Measurements from ENCODE around the gene IL1F10.
A peak's percentile ranks its signal among the peaks of the same experiment; 100 is the strongest.
"Not testable (repeated sequence)": the region's sequence is repeated elsewhere in the genome, so short reads cannot be mapped to it uniquely, and the experiment has no call there.

Gene IL1F10

GRCh38 chr2:113084249-113085000 is 16.7 kb downstream of the IL1F10 start:
- Mint-ChIP-seq H3K27ac (no peak overlapping the region), H3K4me1 (peaks cover 27% of the 10 kb centered on the region), H3K9me3 (no peaks in the 10 kb centered on the region), H3K4me3 (no peak overlapping the region), H3K36me3 (no peaks in the 10 kb centered on the region)
- DNase-seq (ENCODE audit: low spot score in 2 of 2) (no peak), ATAC-seq (peak; percentile 57)

- ATAC-seq (no peak), DNase-seq (ENCODE audit: low spot score in 2 of 2) (no peak)
- peaks cover 27% of the 10 kb centered on the region for H3K4me1 Mint-ChIP-seq
- H3K36me3 Mint-ChIP-seq = no peaks in the 10 kb centered on the region
- H3K27ac Mint-ChIP-seq = peak overlapping the region; percentile 2
- no peak overlapping the region for H3K4me3 Mint-ChIP-seq
- no peaks in the 10 kb centered on the region for H3K9me3 Mint-ChIP-seq
These were observed 17.8 kb downstream of the IL1F10 start for GRCh38 chr2:113085542-113085941.

- DNase-seq (ENCODE audit: low spot score in 2 of 2) (no peak), ATAC-seq (no peak)
- Mint-ChIP-seq H3K4me1 (peaks cover 17% of the 10 kb centered on the region), H3K36me3 (no peaks in the 10 kb centered on the region), H3K4me3 (no peak overlapping the region), H3K9me3 (no peaks in the 10 kb centered on the region), H3K27ac (no peak overlapping the region)
These were observed 20.6 kb downstream of the IL1F10 start for GRCh38 chr2:113088213-113088992.

- Mint-ChIP-seq H3K36me3 (no peaks in the 10 kb centered on the region), H3K4me3 (no peak overlapping the region), H3K4me1 (peaks cover 8% of the 10 kb centered on the region), H3K27ac (no peak overlapping the region), H3K9me3 (no peaks in the 10 kb centered on the region)
- DNase-seq (ENCODE audit: low spot score in 2 of 2) = no peak
- ATAC-seq = peak; percentile 78
These were observed 22.1 kb downstream of the IL1F10 start for GRCh38 chr2:113089916-113090315.

- Mint-ChIP-seq H3K27ac (no peak overlapping the region), H3K36me3 (no peaks in the 10 kb centered on the region), H3K4me1 (peaks cover under 1% of the 10 kb centered on the region), H3K9me3 (peaks cover 4% of the 10 kb centered on the region), H3K4me3 (no peak overlapping the region)
- DNase-seq (ENCODE audit: low spot score in 2 of 2) (no peak), ATAC-seq (no peak)
These were observed 23.6 kb downstream of the IL1F10 start for GRCh38 chr2:113091231-113091896.

- peak; percentile 33 for ATAC-seq
- peaks cover 4% of the 10 kb centered on the region for H3K36me3 Mint-ChIP-seq
- H3K4me1 Mint-ChIP-seq = peaks cover 18% of the 10 kb centered on the region
These were observed 25.3 kb downstream of the IL1F10 start for GRCh38 chr2:113092864-113093612.

GRCh38 chr2:113093613-113093977 is 25.8 kb downstream of the IL1F10 start:
- H3K4me1 Mint-ChIP-seq = peaks cover 23% of the 10 kb centered on the region
- no peak overlapping the region for H3K4me3 Mint-ChIP-seq
- ATAC-seq (no peak), DNase-seq (ENCODE audit: low spot score in 2 of 2) (no peak)
- peaks cover 7% of the 10 kb centered on the region for H3K36me3 Mint-ChIP-seq
- no peak overlapping the region for H3K27ac Mint-ChIP-seq
- H3K9me3 Mint-ChIP-seq = peaks cover 9% of the 10 kb centered on the region

More at GRCh38 chr2:113092864-113093612, 25.3 kb downstream of the IL1F10 start:
- H3K9me3 Mint-ChIP-seq = peaks cover 9% of the 10 kb centered on the region
- H3K4me3 Mint-ChIP-seq = no peak overlapping the region
- DNase-seq (ENCODE audit: low spot score in 2 of 2) = no peak
- no peak overlapping the region for H3K27ac Mint-ChIP-seq

- ATAC-seq; H3K36me3 Mint-ChIP-seq; H3K9me3 Mint-ChIP-seq; DNase-seq (ENCODE audit: low spot score in 2 of 2): not testable (repeated sequence)
- peak overlapping the region; percentile 91 for H3K27ac Mint-ChIP-seq
- peaks cover 24% of the 10 kb centered on the region for H3K4me1 Mint-ChIP-seq
- peak overlapping the region; percentile 71 for H3K4me3 Mint-ChIP-seq
These were observed 28.5 kb downstream of the IL1F10 start for GRCh38 chr2:113096306-113096705.

- H3K4me1 Mint-ChIP-seq = peaks cover 25% of the 10 kb centered on the region
- not testable (repeated sequence) for H3K9me3 Mint-ChIP-seq; H3K36me3 Mint-ChIP-seq; DNase-seq (ENCODE audit: low spot score in 2 of 2)
- peak; percentile 83 for ATAC-seq
- peak overlapping the region; percentile 91 for H3K27ac Mint-ChIP-seq
- H3K4me3 Mint-ChIP-seq = peak overlapping the region; percentile 71
These were observed 29.3 kb downstream of the IL1F10 start for GRCh38 chr2:113096842-113097618.

- peak overlapping the region; percentile 71 for H3K4me3 Mint-ChIP-seq
- peak; percentile 82 for ATAC-seq
- H3K36me3 Mint-ChIP-seq = peaks cover 7% of the 10 kb centered on the region
- peak overlapping the region; percentile 91 for H3K27ac Mint-ChIP-seq
- H3K4me1 Mint-ChIP-seq = peaks cover 35% of the 10 kb centered on the region
- peaks cover 13% of the 10 kb centered on the region for H3K9me3 Mint-ChIP-seq
- no peak for DNase-seq (ENCODE audit: low spot score in 2 of 2)
These were observed 30.3 kb downstream of the IL1F10 start for GRCh38 chr2:113098041-113098440.

- peak; percentile 16 for ATAC-seq
- Mint-ChIP-seq H3K27ac (peak overlapping the region; percentile 91), H3K9me3 (peaks cover 13% of the 10 kb centered on the region), H3K4me3 (peak overlapping the region; percentile 71), H3K36me3 (peaks cover 7% of the 10 kb centered on the region), H3K4me1 (peaks cover 40% of the 10 kb centered on the region)
- DNase-seq (ENCODE audit: low spot score in 2 of 2) = no peak
These were observed 30.8 kb downstream of the IL1F10 start for GRCh38 chr2:113098532-113098931.

GRCh38 chr2:113102133-113102532 is 34.4 kb downstream of the IL1F10 start:
- Mint-ChIP-seq H3K9me3 (peaks cover 12% of the 10 kb centered on the region), H3K36me3 (peaks cover 7% of the 10 kb centered on the region), H3K27ac (peak overlapping the region; percentile 95), H3K4me3 (no peak overlapping the region), H3K4me1 (peaks cover 50% of the 10 kb centered on the region)
- ATAC-seq (no peak), DNase-seq (ENCODE audit: low spot score in 2 of 2) (no peak)

- Mint-ChIP-seq H3K9me3 (peaks cover 7% of the 10 kb centered on the region), H3K36me3 (peaks cover under 1% of the 10 kb centered on the region), H3K4me1 (peaks cover 39% of the 10 kb centered on the region), H3K27ac (peak overlapping the region; percentile 95), H3K4me3 (peak overlapping the region; percentile 39)
- DNase-seq (ENCODE audit: low spot score in 2 of 2) (no peak), ATAC-seq (no peak)
These were observed 35.5 kb downstream of the IL1F10 start for GRCh38 chr2:113103277-113103676.

- H3K4me1 Mint-ChIP-seq = peaks cover 35% of the 10 kb centered on the region
- H3K27ac Mint-ChIP-seq = peak overlapping the region; percentile 95
- no peaks in the 10 kb centered on the region for H3K36me3 Mint-ChIP-seq
- DNase-seq (ENCODE audit: low spot score in 2 of 2) (peak; percentile 27 to 68), ATAC-seq (peak; percentile 86)
- peaks cover 7% of the 10 kb centered on the region for H3K9me3 Mint-ChIP-seq
- peak overlapping the region; percentile 39 for H3K4me3 Mint-ChIP-seq
These were observed 36.4 kb downstream of the IL1F10 start for GRCh38 chr2:113104054-113104611.
